Vagina (tissue), 2 donors: ENCODE measurements around the gene KRT84. TPM values are rescaled to one million over a fixed set of nuclear protein-coding genes. Genes with fewer than 3 reads are reported as not detected.
A peak's percentile ranks its signal among the peaks of the same experiment; 100 is the strongest.

Experiments used
- DNase-seq, 2 donors: peaks; one replicate each; pipeline ENCODE4 v3.0.0-alpha.2; 2017; ENCODE audit errors: extremely low spot score in 2 of 2
- H3K27ac ChIP-seq: fragments of 200-600 bp; sonication (generic); one replicate; pipeline ENCODE4 v1.5.1; 2019
- H3K27me3 ChIP-seq: fragments of 200-600 bp; sonication (generic); one replicate; pipeline ENCODE4 v1.5.1; 2019
- H3K36me3 ChIP-seq, 2 donors: fragments of 200-600 bp; sonication (generic); one replicate each; pipeline ENCODE4 v1.5.1; 2017 to 2019
- H3K4me1 ChIP-seq: fragments of 200-600 bp; sonication (generic); one replicate; pipeline ENCODE4 v1.5.1; 2019
- H3K4me3 ChIP-seq, 2 donors: fragments of 200-600 bp; sonication (generic); 1 replicate in 1 of 2; 2 replicates in 1 of 2; pipeline ENCODE4 v1.5.1; 2016 to 2019
- H3K9me3 ChIP-seq: fragments of 200-600 bp; sonication (generic); one replicate; pipeline ENCODE4 v1.5.1; 2019
- CTCF ChIP-seq, 3 experiments: fragments of 450-650 bp in 2 of 3; fragments of 200-600 bp in 1 of 3; sonication (generic) in 1 of 3; IDR thresholded peaks; one replicate each; pipeline ENCODE4 v1.5.1; 2017 to 2019; ENCODE audit warnings: antibody characterized with exemption in 3 of 3, mild to moderate bottlenecking in 2 of 3, moderate library complexity in 2 of 3
- POLR2A ChIP-seq, 2 donors: fragments of 450-650 bp; IDR thresholded peaks; one replicate each; pipeline ENCODE4 v1.6.1; 2017; ENCODE audit warnings: antibody characterized with exemption in 2 of 2, mild to moderate bottlenecking in 2 of 2, moderate library complexity in 2 of 2
- POLR2AphosphoS5 ChIP-seq, 2 donors: sonication (generic); formaldehyde crosslinking; IDR thresholded peaks; one replicate each; pipeline ENCODE4 v1.9.0; 2017; ENCODE audit warnings: antibody characterized with exemption in 2 of 2, mild to moderate bottlenecking in 2 of 2, low read depth in 1 of 2; ENCODE audit not compliant: insufficient read depth in 1 of 2
- intact Hi-C: fragments of 100-400 bp; cut with DNase I; formaldehyde crosslinking; loops from one replicate; pipeline ENCODE4 v1.15.1; 2023
- total RNA-seq: library from RNA; depleted of rRNA; stranded (reverse); fragments of >200 nt; gene quantifications from one replicate; pipeline ENCODE4 v1.2.3, GENCODE V29; 2016

KRT84 gene
- total RNA-seq, 1 donor from 2014 or later: not detected

- no peak overlapping the region for H3K4me3 ChIP-seq
- peak; percentile 31 to 75 for DNase-seq
- intact Hi-C loops: no loop called here
- H3K9me3 ChIP-seq: no peaks in the 10 kb centered on the region
- TF ChIP-seq POLR2AphosphoS5 (IDR thresholded peaks at IDR 0.05; ENCODE audit: insufficient read depth in 1 of 2, low read depth in 1 of 2): no peak
- no peak for TF ChIP-seq POLR2A (IDR thresholded peaks at IDR 0.05)
- TF ChIP-seq CTCF (IDR thresholded peaks at IDR 0.05): no peak
- peaks cover 23% of the 10 kb centered on the region for H3K4me1 ChIP-seq
- H3K27me3 ChIP-seq: no peaks in the 10 kb centered on the region
- no peak overlapping the region for H3K27ac ChIP-seq
- H3K36me3 ChIP-seq: no peaks in the 10 kb centered on the region
Measured at GRCh38 chr12:52432559-52433207, 47.2 kb upstream of the KRT84 start.

GRCh38 chr12:52428121-52428520 is 42.7 kb upstream of the KRT84 start:
- no peak for DNase-seq
- Histone ChIP-seq H3K9me3 (no peaks in the 10 kb centered on the region), H3K4me1 (peaks cover 11% of the 10 kb centered on the region), H3K27me3 (no peaks in the 10 kb centered on the region), H3K36me3 (no peaks in the 10 kb centered on the region), H3K4me3 (no peak overlapping the region), H3K27ac (no peak overlapping the region)
- intact Hi-C loops: no loop called here
- no peak for TF ChIP-seq POLR2AphosphoS5 (IDR thresholded peaks at IDR 0.05; ENCODE audit: insufficient read depth in 1 of 2, low read depth in 1 of 2)
- no peak for TF ChIP-seq POLR2A (IDR thresholded peaks at IDR 0.05)
- TF ChIP-seq CTCF (IDR thresholded peaks at IDR 0.05): no peak

DNA sequence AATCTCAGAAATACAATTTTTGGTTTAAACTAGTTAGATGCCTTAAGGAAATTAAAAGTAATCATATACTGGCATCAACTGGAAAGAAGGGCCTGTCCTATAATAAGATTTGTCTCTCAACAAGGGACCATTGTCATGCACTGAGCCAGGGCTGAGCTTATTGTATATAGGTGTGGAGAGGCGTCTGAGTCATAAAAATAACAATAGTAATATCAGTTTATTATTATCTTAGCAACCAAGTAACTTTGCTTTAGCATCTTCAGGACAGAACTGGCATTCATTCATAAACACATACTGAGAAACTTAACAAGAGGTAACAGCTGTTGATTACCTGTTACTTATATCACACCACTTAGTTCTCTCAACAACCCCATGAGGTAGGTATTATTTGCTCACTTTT is 41.6 kb upstream of the KRT84 start:
- TF ChIP-seq CTCF (IDR thresholded peaks at IDR 0.05) (no peak), POLR2A (IDR thresholded peaks at IDR 0.05) (no peak), POLR2AphosphoS5 (IDR thresholded peaks at IDR 0.05; ENCODE audit: insufficient read depth in 1 of 2, low read depth in 1 of 2) (no peak)
- H3K27ac ChIP-seq: no peak overlapping the region

DNA sequence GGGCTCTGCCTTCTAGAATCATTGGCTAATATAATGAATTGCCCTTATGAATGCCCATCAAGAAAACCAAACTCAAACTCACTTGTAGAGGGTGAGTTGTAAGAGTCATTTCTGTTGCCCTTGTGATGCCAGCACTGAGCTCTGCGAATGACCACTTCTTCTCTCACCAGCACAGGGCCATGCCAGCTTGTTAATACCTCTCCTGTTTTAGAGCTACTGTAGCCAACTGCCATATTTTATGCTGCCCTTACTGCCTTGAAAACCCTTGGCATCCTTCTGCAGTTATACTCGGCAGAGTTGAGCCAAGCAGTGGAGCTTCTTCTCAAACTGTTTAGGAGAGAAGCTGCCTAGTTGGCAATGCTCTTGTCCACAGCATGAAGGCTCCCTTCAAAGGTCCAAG is 40.6 kb upstream of the KRT84 start:
- TF ChIP-seq POLR2AphosphoS5 (IDR thresholded peaks at IDR 0.05; ENCODE audit: insufficient read depth in 1 of 2, low read depth in 1 of 2) (no peak), CTCF (IDR thresholded peaks at IDR 0.05) (no peak), POLR2A (IDR thresholded peaks at IDR 0.05) (no peak)
- intact Hi-C loops: no loop called here
- Histone ChIP-seq H3K4me1 (peaks cover 13% of the 10 kb centered on the region), H3K36me3 (no peaks in the 10 kb centered on the region), H3K9me3 (no peaks in the 10 kb centered on the region), H3K4me3 (no peak overlapping the region), H3K27ac (no peak overlapping the region), H3K27me3 (no peaks in the 10 kb centered on the region)
- no peak for DNase-seq

More for the DNA sequence above, 41.6 kb upstream of the KRT84 start:
- no peak for DNase-seq
- no peaks in the 10 kb centered on the region for H3K36me3 ChIP-seq
- H3K4me1 ChIP-seq: peaks cover 13% of the 10 kb centered on the region
- H3K4me3 ChIP-seq: no peak overlapping the region
- H3K9me3 ChIP-seq: no peaks in the 10 kb centered on the region
- no peaks in the 10 kb centered on the region for H3K27me3 ChIP-seq
- intact Hi-C loops: no loop called here

DNA sequence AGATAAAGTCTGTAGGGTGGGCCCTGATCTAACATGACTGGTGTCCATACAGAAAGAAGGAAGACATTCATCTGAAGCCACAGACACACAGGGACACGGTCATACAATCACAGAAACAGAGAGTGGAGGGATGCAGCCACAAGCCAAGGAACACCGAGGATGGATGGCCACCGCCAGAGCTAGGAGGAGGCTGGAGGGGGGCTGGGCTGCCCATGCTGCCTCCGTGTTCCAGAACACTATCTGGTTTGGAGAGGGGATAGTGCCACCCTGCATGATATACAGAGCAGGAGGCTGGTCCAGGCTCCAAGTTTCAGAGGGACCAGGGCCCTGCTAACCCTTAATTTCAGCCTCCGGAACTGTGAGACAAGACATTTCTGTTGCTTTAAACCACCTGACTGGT is 40.0 kb upstream of the KRT84 start:
- no peak for DNase-seq
- H3K4me1 ChIP-seq: peaks cover 13% of the 10 kb centered on the region
- H3K36me3 ChIP-seq: no peaks in the 10 kb centered on the region
- H3K4me3 ChIP-seq: no peak overlapping the region
- no peaks in the 10 kb centered on the region for H3K27me3 ChIP-seq
- no peak overlapping the region for H3K27ac ChIP-seq
- TF ChIP-seq CTCF (IDR thresholded peaks at IDR 0.05) (no peak), POLR2A (IDR thresholded peaks at IDR 0.05) (no peak), POLR2AphosphoS5 (IDR thresholded peaks at IDR 0.05; ENCODE audit: insufficient read depth in 1 of 2, low read depth in 1 of 2) (no peak)
- intact Hi-C loops: no loop called here
- H3K9me3 ChIP-seq: no peaks in the 10 kb centered on the region
